ENCODE results near the gene ACTL6A. TPM values are rescaled to one million over a fixed set of nuclear protein-coding genes. Genes with fewer than 3 reads are reported as not detected.

ACTL6A gene
- polyA plus RNA-seq, 1 donor from 2014 or later, result 137 TPM

DNA sequence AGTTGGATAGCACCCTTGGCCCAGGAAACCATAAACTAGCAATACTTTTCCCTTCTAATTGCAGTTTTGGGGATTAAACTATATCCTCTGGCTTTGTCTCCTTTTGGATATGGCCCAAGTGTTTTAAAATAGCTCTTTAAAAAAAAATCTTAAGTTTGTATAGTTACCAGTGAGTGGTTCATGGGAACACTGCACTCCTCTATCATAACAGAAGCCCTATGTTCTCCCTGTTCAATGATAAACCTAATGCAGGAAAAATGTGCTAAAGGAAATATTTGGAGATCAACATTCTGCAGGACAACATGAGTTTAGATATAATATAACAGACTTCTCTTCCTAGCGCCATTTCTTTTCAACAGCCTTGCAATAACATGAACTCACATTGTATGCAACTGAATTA lies 28.6 kb downstream of the ACTL6A start:
- no peaks in the 10 kb centered on the region for H3K27me3 ChIP-seq (ENCODE audit: insufficient read depth, low read depth, low read length)
- TF ChIP-seq RAD21 (conservative IDR thresholded peaks at IDR 0.05) (no peak), MXI1 (conservative IDR thresholded peaks at IDR 0.05; ENCODE audit: poor library complexity, severe bottlenecking) (no peak), TAF1 (IDR thresholded peaks at IDR 0.05; ENCODE audit: low read depth) (no peak), EZH2 (IDR thresholded peaks at IDR 0.05; ENCODE audit: borderline replicate concordance, insufficient read depth, low read length, poor library complexity, severe bottlenecking) (no peak), POLR2AphosphoS5 (IDR thresholded peaks at IDR 0.05) (no peak), REST (IDR thresholded peaks at IDR 0.05; ENCODE audit: borderline replicate concordance) (no peak), SMC3 (conservative IDR thresholded peaks at IDR 0.05; ENCODE audit: poor library complexity) (no peak)
- H3K9me2 ChIP-seq (ENCODE audit: insufficient read depth, low read length), result no peaks in the 10 kb centered on the region
- no peak overlapping the region for H3K4me3 ChIP-seq (ENCODE audit: low read length)
- no peak overlapping the region for H3K9ac ChIP-seq (ENCODE audit: low read length)
- H3K79me2 ChIP-seq (replicated peaks; ENCODE audit: insufficient read depth, low read length), result no peaks in the 10 kb centered on the region
- H4K20me1 ChIP-seq (ENCODE audit: insufficient read depth), result no peaks in the 10 kb centered on the region
- no peak overlapping the region for H3K4me2 ChIP-seq (ENCODE audit: low read length)
- H3F3A ChIP-seq (ENCODE audit: insufficient read depth, low read length, poor library complexity, severe bottlenecking), result no peaks in the 10 kb centered on the region
- H3K9me3 ChIP-seq (ENCODE audit: low read length), result no peaks in the 10 kb centered on the region
- peaks cover 3% of the 10 kb centered on the region for H3K36me3 ChIP-seq (ENCODE audit: insufficient read depth, low read length)
- no peak overlapping the region for H3K27ac ChIP-seq (ENCODE audit: low read length)
- H2AFZ ChIP-seq (ENCODE audit: low read depth, low read length), result no peak overlapping the region

DNA sequence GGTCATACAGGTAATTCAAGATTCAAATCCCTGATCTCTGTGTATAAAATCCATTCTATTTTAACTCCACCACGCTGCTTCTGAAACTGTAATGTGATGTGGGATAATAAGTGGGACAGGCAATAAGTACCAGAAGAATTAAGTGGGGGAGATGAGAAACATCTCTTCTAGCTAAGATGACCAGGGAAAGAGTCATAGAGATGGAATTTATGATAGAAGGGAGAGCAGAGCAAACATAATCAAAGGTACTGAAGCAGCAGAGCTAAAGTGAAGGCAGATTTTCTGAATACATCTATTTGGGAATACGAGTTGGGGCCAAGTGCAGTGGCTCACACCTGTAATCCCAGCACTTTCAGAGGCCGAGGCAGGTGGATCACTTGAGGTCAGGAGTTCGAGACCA lies 36.8 kb downstream of the ACTL6A start:
- Histone ChIP-seq H2AFZ (ENCODE audit: low read depth, low read length) (no peak overlapping the region), H3K27me3 (ENCODE audit: insufficient read depth, low read depth, low read length) (no peaks in the 10 kb centered on the region), H3K36me3 (ENCODE audit: insufficient read depth, low read length) (no peaks in the 10 kb centered on the region), H3K9ac (ENCODE audit: low read length) (no peak overlapping the region), H3K4me2 (ENCODE audit: low read length) (no peak overlapping the region), H4K20me1 (ENCODE audit: insufficient read depth) (no peaks in the 10 kb centered on the region), H3K27ac (ENCODE audit: low read length) (no peak overlapping the region), H3K4me3 (ENCODE audit: low read length) (no peak overlapping the region), H3K9me3 (ENCODE audit: low read length) (no peaks in the 10 kb centered on the region), H3K79me2 (replicated peaks; ENCODE audit: insufficient read depth, low read length) (peaks cover 19% of the 10 kb centered on the region), H3K9me2 (ENCODE audit: insufficient read depth, low read length) (no peaks in the 10 kb centered on the region), H3F3A (ENCODE audit: insufficient read depth, low read length, poor library complexity, severe bottlenecking) (no peaks in the 10 kb centered on the region)
- TF ChIP-seq TAF1 (IDR thresholded peaks at IDR 0.05; ENCODE audit: low read depth), result no peak

DNA sequence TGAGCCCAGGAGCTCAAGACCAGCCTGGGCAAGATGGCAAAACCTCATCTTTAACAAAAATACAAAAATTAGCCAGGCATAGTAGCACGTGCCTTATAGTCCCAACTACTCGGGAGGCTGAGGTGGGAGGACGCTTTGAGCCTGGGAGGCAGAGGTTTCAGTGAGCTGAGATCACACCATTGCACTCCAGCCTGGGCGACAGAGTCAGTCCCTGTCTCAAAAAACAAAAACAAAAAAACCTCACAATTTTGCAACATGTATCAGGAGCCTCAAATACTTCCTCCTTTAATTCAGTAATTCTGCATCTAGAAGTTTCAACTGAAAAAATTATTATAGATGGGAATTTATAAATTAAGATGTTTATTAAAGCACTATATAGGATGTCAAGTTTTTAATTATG lies 40.6 kb downstream of the ACTL6A start:
- H3K79me2 ChIP-seq (replicated peaks; ENCODE audit: insufficient read depth, low read length), result peaks cover 33% of the 10 kb centered on the region
- H3K36me3 ChIP-seq (ENCODE audit: insufficient read depth, low read length), result no peaks in the 10 kb centered on the region
- no peaks in the 10 kb centered on the region for H3F3A ChIP-seq (ENCODE audit: insufficient read depth, low read length, poor library complexity, severe bottlenecking)
- no peak overlapping the region for H2AFZ ChIP-seq (ENCODE audit: low read depth, low read length)
- no peaks in the 10 kb centered on the region for H3K9me2 ChIP-seq (ENCODE audit: insufficient read depth, low read length)
- TF ChIP-seq EZH2 (IDR thresholded peaks at IDR 0.05; ENCODE audit: borderline replicate concordance, insufficient read depth, low read length, poor library complexity, severe bottlenecking), result no peak
- TF ChIP-seq RAD21 (conservative IDR thresholded peaks at IDR 0.05), result no peak
- no peak for TF ChIP-seq POLR2AphosphoS5 (IDR thresholded peaks at IDR 0.05)
- TF ChIP-seq, protein P1, sequence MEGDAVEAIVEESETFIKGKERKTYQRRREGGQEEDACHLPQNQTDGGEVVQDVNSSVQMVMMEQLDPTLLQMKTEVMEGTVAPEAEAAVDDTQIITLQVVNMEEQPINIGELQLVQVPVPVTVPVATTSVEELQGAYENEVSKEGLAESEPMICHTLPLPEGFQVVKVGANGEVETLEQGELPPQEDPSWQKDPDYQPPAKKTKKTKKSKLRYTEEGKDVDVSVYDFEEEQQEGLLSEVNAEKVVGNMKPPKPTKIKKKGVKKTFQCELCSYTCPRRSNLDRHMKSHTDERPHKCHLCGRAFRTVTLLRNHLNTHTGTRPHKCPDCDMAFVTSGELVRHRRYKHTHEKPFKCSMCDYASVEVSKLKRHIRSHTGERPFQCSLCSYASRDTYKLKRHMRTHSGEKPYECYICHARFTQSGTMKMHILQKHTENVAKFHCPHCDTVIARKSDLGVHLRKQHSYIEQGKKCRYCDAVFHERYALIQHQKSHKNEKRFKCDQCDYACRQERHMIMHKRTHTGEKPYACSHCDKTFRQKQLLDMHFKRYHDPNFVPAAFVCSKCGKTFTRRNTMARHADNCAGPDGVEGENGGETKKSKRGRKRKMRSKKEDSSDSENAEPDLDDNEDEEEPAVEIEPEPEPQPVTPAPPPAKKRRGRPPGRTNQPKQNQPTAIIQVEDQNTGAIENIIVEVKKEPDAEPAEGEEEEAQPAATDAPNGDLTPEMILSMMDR (IDR thresholded peaks at IDR 0.05; ENCODE audit: poor library complexity, severe bottlenecking), result no peak
- no peak for TF ChIP-seq REST (IDR thresholded peaks at IDR 0.05; ENCODE audit: borderline replicate concordance)
- TF ChIP-seq EP300 (conservative IDR thresholded peaks at IDR 0.05; ENCODE audit: poor library complexity, severe bottlenecking), result no peak
- no peak for TF ChIP-seq MXI1 (conservative IDR thresholded peaks at IDR 0.05; ENCODE audit: poor library complexity, severe bottlenecking)
- no peak for TF ChIP-seq TAF1 (IDR thresholded peaks at IDR 0.05; ENCODE audit: low read depth)
- no peak for TF ChIP-seq SMC3 (conservative IDR thresholded peaks at IDR 0.05; ENCODE audit: poor library complexity)
- H3K27ac ChIP-seq (ENCODE audit: low read length), result no peak overlapping the region
- no peaks in the 10 kb centered on the region for H3K27me3 ChIP-seq (ENCODE audit: insufficient read depth, low read depth, low read length)
- H3K4me3 ChIP-seq (ENCODE audit: low read length), result peak overlapping the region; percentile 78
- peak overlapping the region; percentile 93 for H3K9ac ChIP-seq (ENCODE audit: low read length)
- H3K9me3 ChIP-seq (ENCODE audit: low read length), result no peaks in the 10 kb centered on the region
- H3K4me2 ChIP-seq (ENCODE audit: low read length), result peak overlapping the region; percentile 60
- H4K20me1 ChIP-seq (ENCODE audit: insufficient read depth), result no peaks in the 10 kb centered on the region

Data from neural cell (in vitro differentiated cells).